Colonic mucosa (tissue), 4 donors: ENCODE measurements around the gene ZNF770. TPM values are rescaled to one million over a fixed set of nuclear protein-coding genes. Genes with fewer than 3 reads are reported as not detected.
"Not testable (repeated sequence)": the region's sequence is repeated elsewhere in the genome, so short reads cannot be mapped to it uniquely, and the experiment has no call there.

Experiments used
- DNase-seq: peaks from one replicate; pipeline ENCODE4 v3.0.0-alpha.2; 2020
- H3K27ac ChIP-seq: fragments of 200-600 bp; one replicate; pipeline ENCODE4 v1.8.0; 2021
- H3K27me3 ChIP-seq: fragments of 200-600 bp; one replicate; pipeline ENCODE4 v1.8.0; 2021
- H3K36me3 ChIP-seq: fragments of 200-600 bp; one replicate; pipeline ENCODE4 v1.8.0; 2021
- H3K4me1 ChIP-seq: fragments of 200-600 bp; one replicate; pipeline ENCODE4 v1.8.0; 2021; ENCODE audit warnings: mild to moderate bottlenecking
- H3K4me3 ChIP-seq: fragments of 200-600 bp; one replicate; pipeline ENCODE4 v1.8.0; 2021
- H3K9ac ChIP-seq, 2 donors: one replicate each; pipeline ENCODE4 v1.7.0; 2013; ENCODE audit warnings: control low read depth in 2 of 2, low read depth in 2 of 2, low read length in 2 of 2
- H3K9me3 ChIP-seq: fragments of 200-600 bp; one replicate; pipeline ENCODE4 v1.8.0; 2021
- CTCF ChIP-seq: fragments of 200-600 bp; IDR thresholded peaks from one replicate; pipeline ENCODE4 v1.8.0; 2022; ENCODE audit warnings: antibody characterized with exemption, mild to moderate bottlenecking
- intact Hi-C: fragments of 100-400 bp; cut with DNase I; formaldehyde crosslinking; loops from one replicate; pipeline ENCODE4 v1.14.1; 2022
- total RNA-seq, 2 donors: library from RNA; stranded (reverse); fragmentation: NEBNext Ultra II Directional in 1 of 2; extraction: Animal tissue kit (Norgen Biotek cat#: 25700) in 1 of 2; gene quantifications; one replicate each; pipeline ENCODE4 v1.2.1, GENCODE V29; 2021
- donor health status: healthy.
- donor health status: DM: no; HTN: no; CAD: no.
- donor health status: DM: no; HTN: no; CAD: no.

The ZNF770 gene
- total RNA-seq, 2 donors from 2014 or later, result 29.1 to 31.9 TPM

GRCh38 chr15:34952481-34952880 is 35.6 kb downstream of the ZNF770 start:
- intact Hi-C loops, result no loop called here

GRCh38 chr15:34951993-34952392 is 36.1 kb downstream of the ZNF770 start:
- Histone ChIP-seq H3K9me3 (no peaks in the 10 kb centered on the region), H3K9ac (no peak overlapping the region), H3K27me3 (no peaks in the 10 kb centered on the region), H3K27ac (no peak overlapping the region), H3K4me3 (no peak overlapping the region), H3K4me1 (no peaks in the 10 kb centered on the region), H3K36me3 (peaks cover 5% of the 10 kb centered on the region)
- intact Hi-C loops, result no loop called here
- no peak for DNase-seq
- no peak for TF ChIP-seq CTCF

More at GRCh38 chr15:34952481-34952880, 35.6 kb downstream of the ZNF770 start:
- DNase-seq, result no peak
- H3K27me3 ChIP-seq, result no peaks in the 10 kb centered on the region
- TF ChIP-seq CTCF, result no peak
- H3K9ac ChIP-seq, result no peak overlapping the region
- H3K36me3 ChIP-seq, result peaks cover 5% of the 10 kb centered on the region
- H3K27ac ChIP-seq, result no peak overlapping the region
- no peaks in the 10 kb centered on the region for H3K9me3 ChIP-seq
- no peak overlapping the region for H3K4me3 ChIP-seq
- no peaks in the 10 kb centered on the region for H3K4me1 ChIP-seq

GRCh38 chr15:34944936-34945335 is 43.2 kb downstream of the ZNF770 start:
- intact Hi-C loops, result no loop called here
- Histone ChIP-seq H3K4me1 (no peaks in the 10 kb centered on the region), H3K9me3 (no peaks in the 10 kb centered on the region), H3K27me3 (no peaks in the 10 kb centered on the region), H3K4me3 (no peak overlapping the region), H3K36me3 (peaks cover 14% of the 10 kb centered on the region), H3K27ac (no peak overlapping the region), H3K9ac (no peak overlapping the region)
- DNase-seq, result no peak
- no peak for TF ChIP-seq CTCF

GRCh38 chr15:34943711-34944110 is 44.4 kb downstream of the ZNF770 start:
- H3K27ac ChIP-seq, result no peak overlapping the region
- peaks cover 18% of the 10 kb centered on the region for H3K36me3 ChIP-seq
- H3K9me3 ChIP-seq, result no peaks in the 10 kb centered on the region
- intact Hi-C loops, result no loop called here
- no peaks in the 10 kb centered on the region for H3K27me3 ChIP-seq
- no peaks in the 10 kb centered on the region for H3K4me1 ChIP-seq
- no peak overlapping the region for H3K9ac ChIP-seq
- DNase-seq, result no peak
- no peak for TF ChIP-seq CTCF
- no peak overlapping the region for H3K4me3 ChIP-seq

GRCh38 chr15:34943264-34943663 is 44.8 kb downstream of the ZNF770 start:
- H3K9ac ChIP-seq, H3K27me3 ChIP-seq, H3K4me3 ChIP-seq, H3K27ac ChIP-seq, intact Hi-C loops, DNase-seq, H3K9me3 ChIP-seq, H3K4me1 ChIP-seq: not testable (repeated sequence)
- peaks cover 18% of the 10 kb centered on the region for H3K36me3 ChIP-seq

- no peak overlapping the region for H3K27ac ChIP-seq
- H3K36me3 ChIP-seq, result peaks cover 18% of the 10 kb centered on the region
- H3K4me1 ChIP-seq, result no peaks in the 10 kb centered on the region
- no peak for TF ChIP-seq CTCF
- no peak for DNase-seq
- H3K9ac ChIP-seq, result no peak overlapping the region
- H3K9me3 ChIP-seq, result no peaks in the 10 kb centered on the region
- intact Hi-C loops, result no loop called here
- no peak overlapping the region for H3K4me3 ChIP-seq
- no peaks in the 10 kb centered on the region for H3K27me3 ChIP-seq
These were observed 45.7 kb downstream of the ZNF770 start for GRCh38 chr15:34942363-34942762.
